ENCODE data around the gene TRIM38.

DNA sequence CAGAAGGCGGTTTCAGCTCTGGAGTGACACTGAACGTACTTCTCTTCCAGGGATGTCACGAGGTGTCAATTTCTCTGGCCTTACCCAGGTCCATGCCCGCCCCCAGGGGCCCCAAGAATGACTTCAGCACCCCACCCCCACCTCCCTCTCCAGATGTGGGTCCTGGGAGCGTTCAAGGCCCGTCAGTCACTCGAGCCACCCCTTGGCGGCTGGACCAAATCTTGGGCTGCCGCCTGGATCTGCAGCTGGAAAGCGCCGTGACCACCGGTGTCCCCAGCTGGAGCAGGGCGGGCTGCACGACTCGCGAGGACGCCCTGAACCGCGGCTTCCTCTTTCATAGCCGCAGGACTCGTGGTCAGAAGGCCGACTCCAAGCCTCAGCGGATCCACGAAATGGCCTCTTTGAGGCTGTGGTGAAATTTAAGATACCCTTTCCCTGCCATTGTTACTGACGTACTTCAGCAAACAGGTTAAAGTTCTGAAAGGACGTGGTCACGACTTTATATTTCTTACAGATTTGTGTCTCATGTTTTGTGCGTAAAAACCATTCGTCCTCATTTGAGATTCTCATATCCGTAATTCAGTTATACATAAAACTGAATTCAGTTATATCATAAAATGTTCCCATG, 29.3 kb downstream of the TRIM38 start:
- TF ChIP-seq CTCF (IDR thresholded peaks at IDR 0.05; ENCODE audit: borderline replicate concordance, extremely low read depth, low read length, poor library complexity, severe bottlenecking) (no peak), EZH2 (IDR thresholded peaks at IDR 0.05; ENCODE audit: borderline replicate concordance, low read depth, low read length, severe bottlenecking) (no peak)

Data from DND-41 (cell line).